A375 (cell line): ENCODE results near the gene GIT2. TPM values are rescaled to one million over a fixed set of nuclear protein-coding genes. Genes with fewer than 3 reads are reported as not detected.

Experiments
- total RNA-seq: library from RNA; depleted of rRNA; stranded (reverse); fragments of >200 nt; shearing (Covaris generic); gene quantifications from 2 replicates; pipeline ENCODE4 v1.2.3, GENCODE V29; 2014; rRNA removed

GIT2 gene, protein sequence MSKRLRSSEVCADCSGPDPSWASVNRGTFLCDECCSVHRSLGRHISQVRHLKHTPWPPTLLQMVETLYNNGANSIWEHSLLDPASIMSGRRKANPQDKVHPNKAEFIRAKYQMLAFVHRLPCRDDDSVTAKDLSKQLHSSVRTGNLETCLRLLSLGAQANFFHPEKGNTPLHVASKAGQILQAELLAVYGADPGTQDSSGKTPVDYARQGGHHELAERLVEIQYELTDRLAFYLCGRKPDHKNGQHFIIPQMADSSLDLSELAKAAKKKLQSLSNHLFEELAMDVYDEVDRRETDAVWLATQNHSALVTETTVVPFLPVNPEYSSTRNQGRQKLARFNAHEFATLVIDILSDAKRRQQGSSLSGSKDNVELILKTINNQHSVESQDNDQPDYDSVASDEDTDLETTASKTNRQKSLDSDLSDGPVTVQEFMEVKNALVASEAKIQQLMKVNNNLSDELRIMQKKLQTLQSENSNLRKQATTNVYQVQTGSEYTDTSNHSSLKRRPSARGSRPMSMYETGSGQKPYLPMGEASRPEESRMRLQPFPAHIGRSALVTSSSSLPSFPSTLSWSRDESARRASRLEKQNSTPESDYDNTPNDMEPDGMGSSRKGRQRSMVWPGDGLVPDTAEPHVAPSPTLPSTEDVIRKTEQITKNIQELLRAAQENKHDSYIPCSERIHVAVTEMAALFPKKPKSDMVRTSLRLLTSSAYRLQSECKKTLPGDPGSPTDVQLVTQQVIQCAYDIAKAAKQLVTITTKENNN
- 26.8 and 35.4 TPM in 2 replicates for total RNA-seq

DNA sequence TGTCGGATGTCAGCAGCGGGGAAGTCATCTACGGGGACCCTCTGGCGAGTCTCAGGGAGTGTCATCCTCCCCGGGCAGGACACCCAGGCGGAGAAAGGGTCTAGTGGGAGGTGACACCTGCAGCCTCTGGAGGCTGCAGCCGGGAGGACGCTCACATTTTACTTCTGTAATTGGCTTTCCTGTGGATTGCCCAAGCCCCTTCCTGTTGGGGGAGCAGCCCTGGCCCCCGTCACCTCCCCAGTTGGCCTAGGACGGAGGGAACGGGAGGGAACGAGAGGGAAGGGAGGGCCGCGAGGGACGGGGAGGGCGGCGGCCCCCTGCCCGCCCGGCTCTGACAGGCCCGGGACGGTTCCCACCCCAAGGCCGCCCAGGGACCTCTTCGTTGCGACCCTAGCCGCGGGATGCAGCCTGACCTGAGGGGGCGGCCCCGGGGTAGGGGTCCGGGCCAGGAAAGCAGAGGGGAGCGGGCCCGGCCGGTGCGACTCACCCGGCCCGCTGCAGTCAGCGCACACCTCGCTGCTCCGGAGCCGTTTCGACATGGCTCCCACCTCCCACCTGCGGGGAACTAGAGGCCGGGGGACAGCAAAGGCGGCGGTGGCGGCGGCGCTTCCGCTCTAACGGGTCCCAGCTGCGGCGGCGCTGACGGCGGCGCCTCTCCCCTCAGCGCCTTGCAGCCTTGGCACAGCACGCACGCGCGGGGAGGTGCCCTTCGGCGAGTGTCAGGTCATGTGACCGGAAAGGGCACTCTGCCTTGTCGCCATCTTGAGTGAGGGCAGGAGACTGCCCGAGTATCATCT is at the start of gene GIT2:
TSS of gene GIT2 (minus strand) at position 683 of the 797 bp plus-strand sequence. CDS start at position 539, 144 bp downstream.

DNA sequence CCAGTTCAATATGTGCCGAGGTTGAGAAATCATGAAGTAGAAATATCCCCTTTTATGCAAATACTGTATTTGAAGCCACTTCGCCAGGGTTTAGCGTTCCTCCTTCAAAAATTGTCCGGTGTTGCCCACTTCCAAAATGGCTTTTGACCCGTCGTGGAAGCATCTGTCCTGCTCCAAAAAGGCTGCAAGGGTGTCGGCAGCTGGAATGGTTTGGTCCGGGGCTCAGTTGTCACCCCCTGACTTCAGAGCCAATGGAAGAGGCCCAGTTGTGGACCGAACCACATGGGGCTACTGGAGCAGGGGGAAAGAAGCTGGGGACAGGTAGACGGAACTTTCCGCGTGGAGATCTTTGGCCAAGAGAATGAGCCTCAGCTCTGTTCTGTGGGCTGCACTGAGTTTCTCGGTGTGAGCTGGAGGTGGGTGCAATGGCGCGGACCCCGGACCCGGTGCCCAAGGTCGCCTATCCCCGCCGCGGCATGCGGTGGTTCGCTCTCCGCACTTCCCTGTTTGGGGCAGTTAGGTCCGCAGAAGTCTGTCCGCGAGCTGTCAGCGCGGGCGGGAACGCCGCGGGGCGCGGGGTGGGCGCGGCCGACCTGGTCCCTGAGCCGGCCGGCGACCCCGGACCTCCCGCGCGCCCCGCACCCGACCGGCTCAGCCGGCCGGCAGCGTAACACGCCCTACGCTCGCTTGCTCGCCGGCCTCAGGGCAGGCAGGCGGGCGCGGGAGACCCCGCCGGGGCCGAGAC is 2.9 kb upstream of the GIT2 start, which contains the start of gene ANKRD13A:
TSS of gene ANKRD13A (plus strand) at position 527 of the 745 bp plus-strand sequence. CDS start 259 bp downstream, outside the sequence.

DNA sequence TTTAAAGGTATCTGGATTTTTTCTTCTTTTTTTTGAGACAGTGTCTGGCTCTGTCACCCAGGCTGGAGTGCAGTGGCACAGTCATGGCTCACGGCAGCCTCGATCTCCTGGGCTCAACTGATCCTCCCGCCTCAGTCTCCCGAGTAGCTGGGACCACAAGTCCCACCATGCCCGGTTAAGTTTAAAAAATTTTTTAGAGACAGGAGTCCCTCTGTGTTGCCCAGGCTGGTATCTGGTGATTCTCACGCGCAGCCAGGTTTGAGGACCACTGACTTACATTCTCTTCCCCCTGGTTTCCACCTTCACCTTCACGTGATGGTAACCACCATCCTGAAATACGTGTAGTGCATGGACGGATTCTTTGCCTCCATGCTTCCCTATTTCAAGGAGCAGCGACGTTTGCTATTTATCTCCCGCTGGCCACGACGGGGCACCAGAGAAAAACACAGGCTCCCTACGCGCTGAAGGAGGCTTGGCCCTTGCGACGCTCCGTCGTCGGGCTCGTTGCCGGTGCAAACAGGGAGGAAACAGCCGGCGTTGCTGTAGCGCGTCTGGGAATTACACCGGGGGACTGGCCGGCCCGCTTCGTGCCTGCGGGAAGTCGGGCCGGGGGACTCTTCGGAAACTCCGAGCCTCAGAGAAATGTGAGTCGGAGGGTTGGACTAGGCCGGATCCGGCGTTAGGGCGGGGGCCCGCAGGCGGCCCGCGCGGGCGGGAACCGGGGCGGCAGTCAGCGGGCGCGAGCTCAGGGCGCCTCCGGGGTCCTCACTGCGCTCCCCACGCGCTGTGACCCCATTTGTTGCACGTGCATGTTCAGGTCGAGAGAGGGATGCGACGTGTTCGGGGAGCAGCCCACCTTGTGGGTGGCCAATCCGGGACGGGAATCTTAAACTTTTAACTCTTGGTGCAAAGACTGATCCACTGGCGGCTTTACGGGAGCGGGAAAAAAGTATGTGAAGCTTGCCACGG is 96.1 kb downstream of the GIT2 start, which contains the start of gene TCHP:
TSS of gene TCHP (plus strand) at position 492 of the 969 bp plus-strand sequence. CDS start 2,753 bp downstream, outside the sequence.

DNA sequence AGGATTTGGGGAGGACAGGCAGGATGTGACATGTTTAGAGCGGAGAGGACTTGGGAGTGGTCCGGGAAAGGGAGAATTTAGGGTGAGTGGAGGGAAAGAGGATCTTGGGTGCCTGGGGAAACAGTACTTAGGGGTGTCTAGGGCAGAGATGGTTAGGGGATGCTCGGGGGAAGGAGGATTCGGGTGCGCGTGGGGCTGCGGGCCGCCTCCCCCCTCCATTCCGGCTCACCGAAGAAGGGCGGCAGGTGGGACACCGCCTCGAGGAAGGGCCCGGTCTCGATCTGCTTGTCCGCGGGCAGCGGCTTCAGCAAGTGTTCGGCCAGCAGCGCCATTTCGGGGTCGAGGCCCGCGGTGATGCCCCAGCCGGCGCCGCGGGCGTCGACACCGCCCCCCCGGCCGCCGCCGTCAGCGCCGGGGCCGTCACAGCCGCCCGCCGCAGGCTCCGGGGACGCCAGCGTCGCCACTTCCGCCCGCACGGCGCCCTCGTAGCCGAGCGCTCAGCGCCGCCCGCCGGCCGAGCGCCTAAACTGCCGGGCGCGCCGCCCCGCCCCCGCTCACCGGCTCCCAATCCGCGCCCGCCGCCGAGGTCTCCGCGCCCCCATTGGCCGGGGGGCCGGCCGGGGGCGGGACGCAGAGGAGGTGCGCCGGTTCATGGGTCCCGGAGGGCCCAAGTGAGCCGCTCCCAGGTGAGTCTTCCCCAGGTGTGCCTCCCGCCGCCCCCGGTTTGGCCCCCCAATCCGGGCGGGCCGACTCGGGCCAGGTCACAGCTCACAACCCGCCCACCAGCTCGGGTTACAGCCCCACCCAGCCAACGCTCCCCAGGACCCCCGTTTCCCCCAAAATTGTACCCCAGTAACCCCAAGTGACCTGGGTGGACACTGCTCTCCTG is 115.9 kb downstream of the GIT2 start, which contains the start of gene GLTP:
TSS of gene GLTP (minus strand) at position 499 of the 889 bp plus-strand sequence. CDS start at position 332, 167 bp downstream.

Other genes with a start within 250 kb of the GIT2 start
- gene TRPV4, start 163.0 kb downstream of the GIT2 start, total RNA-seq, result 10.4 and 12.1 TPM in 2 replicates
- gene GLTP, start 115.8 kb downstream of the GIT2 start, total RNA-seq, result 23.6 and 24.0 TPM in 2 replicates
- 36.2 and 48.9 TPM in 2 replicates for gene TCHP, start 96.1 kb downstream of the GIT2 start, total RNA-seq
- gene ANKRD13A, start 3.1 kb upstream of the GIT2 start, total RNA-seq, result 35.9 and 39.2 TPM in 2 replicates
- gene C12orf76, start 52.2 kb upstream of the GIT2 start, total RNA-seq, result 7.5 and 8.9 TPM in 2 replicates
- 16.1 and 16.2 TPM in 2 replicates for gene IFT81, start 128.0 kb upstream of the GIT2 start, total RNA-seq